HG02571 (cell line): ENCODE measurements around the gene FBRSL1.

Experiments used
- ATAC-seq: cut with Tn5 transposase; IDR thresholded peaks from one replicate; pipeline ENCODE4 v1.9.1; 2021; ENCODE audit warnings: mild to moderate bottlenecking, moderate library complexity; ENCODE audit not compliant: unreplicated experiment

The FBRSL1 gene

GRCh38 chr12:132537836-132538662 lies 48.1 kb downstream of the FBRSL1 start:
- no peak for ATAC-seq

- ATAC-seq, result no peak
These were observed 48.7 kb downstream of the FBRSL1 start for GRCh38 chr12:132538663-132538990.

GRCh38 chr12:132539016-132539773 lies 49.2 kb downstream of the FBRSL1 start:
- no peak for ATAC-seq

GRCh38 chr12:132540436-132540835 lies 50.5 kb downstream of the FBRSL1 start:
- no peak for ATAC-seq

GRCh38 chr12:132541200-132541599 lies 51.2 kb downstream of the FBRSL1 start:
- no peak for ATAC-seq

- ATAC-seq, result no peak
These were observed 52.0 kb downstream of the FBRSL1 start for GRCh38 chr12:132541996-132542395.

GRCh38 chr12:132542661-132543060 lies 52.7 kb downstream of the FBRSL1 start:
- no peak for ATAC-seq

GRCh38 chr12:132543298-132544079 lies 53.5 kb downstream of the FBRSL1 start:
- no peak for ATAC-seq

GRCh38 chr12:132544080-132544397 lies 54.1 kb downstream of the FBRSL1 start:
- no peak for ATAC-seq

- ATAC-seq, result no peak
These were observed 54.5 kb downstream of the FBRSL1 start for GRCh38 chr12:132544498-132544897.

- ATAC-seq, result no peak
These were observed 55.4 kb downstream of the FBRSL1 start for GRCh38 chr12:132545164-132545953.

GRCh38 chr12:132545955-132546354 lies 56.0 kb downstream of the FBRSL1 start:
- ATAC-seq, result no peak

- no peak for ATAC-seq
These were observed 56.7 kb downstream of the FBRSL1 start for GRCh38 chr12:132546647-132547046.

GRCh38 chr12:132547205-132547740 lies 57.3 kb downstream of the FBRSL1 start:
- no peak for ATAC-seq

GRCh38 chr12:132548430-132549058 lies 58.6 kb downstream of the FBRSL1 start:
- ATAC-seq, result no peak

- ATAC-seq, result no peak
These were observed 59.1 kb downstream of the FBRSL1 start for GRCh38 chr12:132549059-132549458.

GRCh38 chr12:132550014-132550802 lies 60.3 kb downstream of the FBRSL1 start:
- ATAC-seq, result no peak

- ATAC-seq, result no peak
These were observed 61.1 kb downstream of the FBRSL1 start for GRCh38 chr12:132550830-132551640.

- no peak for ATAC-seq
These were observed 61.7 kb downstream of the FBRSL1 start for GRCh38 chr12:132551641-132552031.
